ENCODE results near the gene PLRG1. TPM values are rescaled to one million over a fixed set of nuclear protein-coding genes. Genes with fewer than 3 reads are reported as not detected.

Gene PLRG1
- total RNA-seq, 1 donor from 2014 or later: 96.3 TPM

DNA sequence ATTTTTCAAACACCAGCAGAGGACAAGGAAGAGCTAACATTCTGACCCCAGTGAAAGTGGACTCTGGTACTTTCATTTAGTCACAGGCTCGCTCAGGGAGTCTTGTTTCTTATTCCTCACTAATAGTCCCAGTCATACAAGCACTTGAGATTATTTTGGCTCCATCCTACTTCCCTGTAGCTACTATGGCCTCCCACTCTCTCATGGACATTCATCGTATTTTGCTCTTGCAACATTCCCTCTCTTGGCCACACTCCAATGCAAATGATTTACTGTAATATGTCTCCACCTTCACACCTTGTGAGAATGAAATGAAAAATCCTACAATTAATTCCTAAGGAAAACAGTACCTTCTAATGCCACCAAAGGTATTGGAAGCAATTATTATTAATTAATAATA lies 21.3 kb downstream of the PLRG1 start:
- Mint-ChIP-seq H3K4me1 (ENCODE audit: low read depth) (no peaks in the 10 kb centered on the region), H3K4me3 (ENCODE audit: low read depth) (no peak overlapping the region), H3K36me3 (ENCODE audit: insufficient read depth) (no peaks in the 10 kb centered on the region), H3K27me3 (peaks cover 15% of the 10 kb centered on the region), H3K9me3 (ENCODE audit: low read depth) (no peaks in the 10 kb centered on the region), H3K27ac (no peak overlapping the region)
- TF ChIP-seq, protein P1, sequence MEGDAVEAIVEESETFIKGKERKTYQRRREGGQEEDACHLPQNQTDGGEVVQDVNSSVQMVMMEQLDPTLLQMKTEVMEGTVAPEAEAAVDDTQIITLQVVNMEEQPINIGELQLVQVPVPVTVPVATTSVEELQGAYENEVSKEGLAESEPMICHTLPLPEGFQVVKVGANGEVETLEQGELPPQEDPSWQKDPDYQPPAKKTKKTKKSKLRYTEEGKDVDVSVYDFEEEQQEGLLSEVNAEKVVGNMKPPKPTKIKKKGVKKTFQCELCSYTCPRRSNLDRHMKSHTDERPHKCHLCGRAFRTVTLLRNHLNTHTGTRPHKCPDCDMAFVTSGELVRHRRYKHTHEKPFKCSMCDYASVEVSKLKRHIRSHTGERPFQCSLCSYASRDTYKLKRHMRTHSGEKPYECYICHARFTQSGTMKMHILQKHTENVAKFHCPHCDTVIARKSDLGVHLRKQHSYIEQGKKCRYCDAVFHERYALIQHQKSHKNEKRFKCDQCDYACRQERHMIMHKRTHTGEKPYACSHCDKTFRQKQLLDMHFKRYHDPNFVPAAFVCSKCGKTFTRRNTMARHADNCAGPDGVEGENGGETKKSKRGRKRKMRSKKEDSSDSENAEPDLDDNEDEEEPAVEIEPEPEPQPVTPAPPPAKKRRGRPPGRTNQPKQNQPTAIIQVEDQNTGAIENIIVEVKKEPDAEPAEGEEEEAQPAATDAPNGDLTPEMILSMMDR (IDR thresholded peaks at IDR 0.05; ENCODE audit: unreplicated experiment): no peak
- no peak for DNase-seq (ENCODE audit: low spot score, unreplicated experiment)

DNA sequence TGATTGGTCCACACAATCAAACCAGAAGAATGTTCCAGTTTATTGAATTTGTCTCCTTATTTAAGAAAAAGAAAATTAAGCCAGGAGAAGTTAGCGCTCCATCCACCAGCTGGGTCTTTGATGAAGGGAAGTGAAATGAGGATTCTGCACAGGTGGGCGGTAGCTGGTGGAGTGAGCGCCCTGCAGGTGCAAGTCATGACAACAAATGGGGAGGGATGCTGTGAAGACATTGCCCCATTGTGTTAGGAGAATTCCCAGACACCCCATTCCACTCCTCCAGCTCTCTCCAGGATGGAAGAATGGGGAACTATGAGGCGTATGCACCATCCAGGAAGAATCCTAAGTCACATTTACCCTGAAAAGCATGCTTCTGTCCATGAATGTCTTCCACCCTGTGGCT lies 22.9 kb downstream of the PLRG1 start:
- Mint-ChIP-seq H3K4me1 (ENCODE audit: low read depth) (no peaks in the 10 kb centered on the region), H3K9me3 (ENCODE audit: low read depth) (no peaks in the 10 kb centered on the region), H3K36me3 (ENCODE audit: insufficient read depth) (no peaks in the 10 kb centered on the region), H3K4me3 (ENCODE audit: low read depth) (no peak overlapping the region), H3K27me3 (peaks cover 18% of the 10 kb centered on the region), H3K27ac (no peak overlapping the region)
- no peak for DNase-seq (ENCODE audit: low spot score, unreplicated experiment)
- TF ChIP-seq, protein P1 (IDR thresholded peaks at IDR 0.05; ENCODE audit: unreplicated experiment): no peak

DNA sequence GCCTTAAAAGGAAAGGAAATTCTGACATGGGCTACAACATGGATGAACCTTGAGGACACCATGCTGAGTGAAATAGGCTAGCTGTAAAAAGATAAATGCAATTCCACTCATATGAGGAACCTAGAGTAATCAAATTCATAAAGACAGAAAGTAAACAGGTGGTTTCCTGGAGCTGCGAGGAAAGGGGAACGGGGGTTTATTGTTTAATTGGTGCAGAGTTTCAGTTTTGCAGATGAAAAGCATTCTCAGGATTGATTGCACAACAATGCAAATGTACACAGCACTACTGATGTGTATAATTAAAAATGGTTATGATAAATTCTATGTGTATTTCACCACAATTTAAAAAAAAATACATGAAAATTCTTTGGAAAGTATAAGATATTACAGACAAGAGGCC lies 24.0 kb downstream of the PLRG1 start:
- H3K4me3 Mint-ChIP-seq (ENCODE audit: low read depth): no peak overlapping the region
- H3K4me1 Mint-ChIP-seq (ENCODE audit: low read depth): no peaks in the 10 kb centered on the region
- H3K27me3 Mint-ChIP-seq: peaks cover 18% of the 10 kb centered on the region
- no peak overlapping the region for H3K27ac Mint-ChIP-seq
- no peaks in the 10 kb centered on the region for H3K9me3 Mint-ChIP-seq (ENCODE audit: low read depth)
- DNase-seq (ENCODE audit: low spot score, unreplicated experiment): no peak
- H3K36me3 Mint-ChIP-seq (ENCODE audit: insufficient read depth): no peaks in the 10 kb centered on the region
- TF ChIP-seq, protein P1 (IDR thresholded peaks at IDR 0.05; ENCODE audit: unreplicated experiment): no peak

- Mint-ChIP-seq H3K4me3 (ENCODE audit: low read depth) (no peak overlapping the region), H3K4me1 (ENCODE audit: low read depth) (peaks cover 5% of the 10 kb centered on the region), H3K9me3 (ENCODE audit: low read depth) (no peaks in the 10 kb centered on the region), H3K27ac (no peak overlapping the region), H3K36me3 (ENCODE audit: insufficient read depth) (no peaks in the 10 kb centered on the region), H3K27me3 (peaks cover 28% of the 10 kb centered on the region)
- TF ChIP-seq, protein P1 (IDR thresholded peaks at IDR 0.05; ENCODE audit: unreplicated experiment): no peak
- no peak for DNase-seq (ENCODE audit: low spot score, unreplicated experiment)
Observed at GRCh38 chr4:154521607-154522006, 28.6 kb downstream of the PLRG1 start.

GRCh38 chr4:154519214-154519613 lies 31.0 kb downstream of the PLRG1 start:
- no peak for DNase-seq (ENCODE audit: low spot score, unreplicated experiment)
- H3K27me3 Mint-ChIP-seq: peaks cover 18% of the 10 kb centered on the region
- H3K36me3 Mint-ChIP-seq (ENCODE audit: insufficient read depth): no peaks in the 10 kb centered on the region
- H3K4me1 Mint-ChIP-seq (ENCODE audit: low read depth): peaks cover 5% of the 10 kb centered on the region
- H3K27ac Mint-ChIP-seq: no peak overlapping the region
- no peak overlapping the region for H3K4me3 Mint-ChIP-seq (ENCODE audit: low read depth)
- H3K9me3 Mint-ChIP-seq (ENCODE audit: low read depth): no peaks in the 10 kb centered on the region
- TF ChIP-seq, protein P1 (IDR thresholded peaks at IDR 0.05; ENCODE audit: unreplicated experiment): no peak

All from progenitor cell of endocrine pancreas (in vitro differentiated cells).